Measurements from ENCODE around the gene GDPD4. TPM values are rescaled to one million over a fixed set of nuclear protein-coding genes. Genes with fewer than 3 reads are reported as not detected.

The GDPD4 gene
- total and polyA plus RNA-seq, 9 of the 15 experiments (the other 6 are each of a cell fraction or from before 2014, with no cell fraction given) = 0.40 TPM; not detected in 8

DNA sequence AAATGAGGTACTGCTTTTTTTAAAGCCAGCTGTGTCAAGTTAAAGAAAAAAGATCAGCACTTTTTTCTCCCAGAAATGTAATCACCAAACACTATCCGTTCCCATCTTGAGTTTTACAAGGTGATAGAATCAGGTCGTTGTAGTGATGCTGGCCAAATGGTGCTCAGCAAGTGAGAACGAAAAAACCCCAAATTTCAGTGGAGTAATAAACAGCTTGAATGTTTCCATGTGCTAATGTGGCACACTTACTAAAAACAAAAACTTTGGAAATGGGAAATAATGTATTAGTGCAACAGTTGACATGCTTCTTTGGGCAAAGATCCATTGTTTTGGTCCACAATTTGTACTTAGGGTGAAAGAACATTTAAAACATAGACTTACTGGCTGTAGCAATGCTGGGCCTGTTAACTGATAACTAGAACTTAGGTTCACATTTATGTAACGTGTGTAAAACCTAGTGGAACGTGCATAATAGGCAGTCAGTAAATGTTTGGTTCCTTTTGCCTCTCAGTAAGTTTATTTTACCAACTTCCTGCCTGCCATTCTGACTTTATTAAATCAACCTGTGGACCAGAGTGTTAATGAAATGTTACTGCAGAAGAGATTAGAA is 15.4 kb upstream of the GDPD4 start:
- Histone ChIP-seq H3K9me3 (replicated peaks; ENCODE audit: control insufficient read depth, insufficient read depth, low read depth, low read length) (no peaks in the 10 kb centered on the region), H3K4me3 (no peak overlapping the region), H3K4me2 (ENCODE audit: insufficient read depth, low read length) (no peak overlapping the region), H2AFZ (ENCODE audit: low read depth, low read length) (no peak overlapping the region), H3K9ac (ENCODE audit: insufficient read depth in 1 of 2, low read depth in 2 of 2, low read length in 2 of 2) (no peak overlapping the region), H3K27ac (ENCODE audit: extremely low read depth, low read depth, low read length) (no peak overlapping the region), H4K20me1 (replicated peaks; ENCODE audit: control insufficient read depth, insufficient read depth, low read length) (no peaks in the 10 kb centered on the region), H3K79me2 (ENCODE audit: control insufficient read depth, insufficient read depth, low read length) (no peaks in the 10 kb centered on the region), H3K9me1 (ENCODE audit: control insufficient read depth, insufficient read depth, low read length) (no peaks in the 10 kb centered on the region), H3K4me1 (replicated peaks in 1 of 2; ENCODE audit: control insufficient read depth in 2 of 2, insufficient read depth in 2 of 2, low read length in 2 of 2) (no peaks in the 10 kb centered on the region), H3K27me3 (ENCODE audit: control insufficient read depth in 2 of 2, insufficient read depth in 2 of 2, low read length in 2 of 2) (peaks cover 18 to 20% of the 10 kb centered on the region in 2 experiments; a peak in 4 of 5 replicates), H3K36me3 (ENCODE audit: control insufficient read depth, insufficient read depth, low read length) (no peaks in the 10 kb centered on the region)
- 3% methylated on average over 5 of the region's 5 CpGs for WGBS (ENCODE audit: insufficient coverage, low coverage, missing lambda C conversion rate)
- no TSS peak for BruUV-seq (replicated peaks)
- CTCF ChIA-PET (ENCODE audit: low intra/inter-chr PET ratio) = no interaction called here
- intact Hi-C loops (cut with micrococcal nuclease) (no loop called here), in situ Hi-C loops (cut with MboI) (no loop called here)
- ATAC-seq (no peak), DNase-seq (ENCODE audit: extremely low read depth in 1 of 4, low spot score in 3 of 4) (no peak), FAIRE-seq (no peak)
- POLR2A ChIA-PET = interaction anchor here (0.6 kb wide), 1 partner anchor 400 kb away, joined by 3 read pairs; no protein-coding TSS in a partner anchor
- TF ChIP-seq HCFC1 (IDR thresholded peaks at IDR 0.05; ENCODE audit: low read depth, low read length) = no peak
- peak; percentile 39 for TF ChIP-seq CBX8 (IDR thresholded peaks at IDR 0.05; ENCODE audit: borderline replicate concordance, extremely low read depth, low read depth, low read length, poor library complexity, severe bottlenecking)
- TF ChIP-seq, protein P1, sequence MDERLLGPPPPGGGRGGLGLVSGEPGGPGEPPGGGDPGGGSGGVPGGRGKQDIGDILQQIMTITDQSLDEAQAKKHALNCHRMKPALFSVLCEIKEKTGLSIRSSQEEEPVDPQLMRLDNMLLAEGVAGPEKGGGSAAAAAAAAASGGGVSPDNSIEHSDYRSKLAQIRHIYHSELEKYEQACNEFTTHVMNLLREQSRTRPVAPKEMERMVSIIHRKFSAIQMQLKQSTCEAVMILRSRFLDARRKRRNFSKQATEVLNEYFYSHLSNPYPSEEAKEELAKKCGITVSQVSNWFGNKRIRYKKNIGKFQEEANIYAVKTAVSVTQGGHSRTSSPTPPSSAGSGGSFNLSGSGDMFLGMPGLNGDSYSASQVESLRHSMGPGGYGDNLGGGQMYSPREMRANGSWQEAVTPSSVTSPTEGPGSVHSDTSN (CRISPR knock-in tag; IDR thresholded peaks at IDR 0.05; ENCODE audit: low read depth) = no peak
- TF ChIP-seq, protein P1 (tag; conservative IDR thresholded peaks at IDR 0.05; ENCODE audit: low read depth) = no peak
- no peak for TF ChIP-seq SIN3B (IDR thresholded peaks at IDR 0.05; ENCODE audit: low read depth)
- TF ChIP-seq BDP1 (IDR thresholded peaks at IDR 0.05; ENCODE audit: insufficient read depth, insufficient read length) = no peak
